A549 (cell line): ENCODE results near the gene PRKCZ.

Experiments used
- EHMT2 ChIP-seq: fragments of 200-600 bp; sonication (generic); IDR thresholded peaks from 2 replicates; pipeline ENCODE4 v1.6.1; 2016; ENCODE audit warnings: antibody characterized with exemption, low read depth, mild to moderate bottlenecking, moderate library complexity
- PHF8 ChIP-seq: fragments of 200-600 bp; sonication (generic); IDR thresholded peaks from 2 replicates; pipeline ENCODE4 v1.6.1; 2016; ENCODE audit warnings: low read depth, mild to moderate bottlenecking, antibody characterized with exemption, moderate library complexity, borderline replicate concordance
- RCOR1 ChIP-seq: fragments of 150-350 bp; IDR thresholded peaks from 2 replicates; pipeline ENCODE4 v1.6.1; 2014; ENCODE audit warnings: antibody characterized with exemption, low read length, low read depth
- RFX5 ChIP-seq: fragments of 450-650 bp; IDR thresholded peaks from 2 replicates; pipeline ENCODE4 v1.7.1; 2014; ENCODE audit warnings: antibody characterized with exemption, mild to moderate bottlenecking, moderate library complexity
- TF ChIP-seq, protein P1 (sequence below): fragments of >200 bp; sonication (Bioruptor Twin); formaldehyde crosslinking; IDR thresholded peaks from 3 replicates; pipeline ENCODE4 v1.5.1; 2016
- TF ChIP-seq, protein P2 (sequence below): fragments of 200-600 bp; sonication (generic); IDR thresholded peaks from 2 replicates; pipeline ENCODE4 v1.6.1; 2016; ENCODE audit warnings: antibody characterized with exemption, mild to moderate bottlenecking, moderate library complexity

DNA sequence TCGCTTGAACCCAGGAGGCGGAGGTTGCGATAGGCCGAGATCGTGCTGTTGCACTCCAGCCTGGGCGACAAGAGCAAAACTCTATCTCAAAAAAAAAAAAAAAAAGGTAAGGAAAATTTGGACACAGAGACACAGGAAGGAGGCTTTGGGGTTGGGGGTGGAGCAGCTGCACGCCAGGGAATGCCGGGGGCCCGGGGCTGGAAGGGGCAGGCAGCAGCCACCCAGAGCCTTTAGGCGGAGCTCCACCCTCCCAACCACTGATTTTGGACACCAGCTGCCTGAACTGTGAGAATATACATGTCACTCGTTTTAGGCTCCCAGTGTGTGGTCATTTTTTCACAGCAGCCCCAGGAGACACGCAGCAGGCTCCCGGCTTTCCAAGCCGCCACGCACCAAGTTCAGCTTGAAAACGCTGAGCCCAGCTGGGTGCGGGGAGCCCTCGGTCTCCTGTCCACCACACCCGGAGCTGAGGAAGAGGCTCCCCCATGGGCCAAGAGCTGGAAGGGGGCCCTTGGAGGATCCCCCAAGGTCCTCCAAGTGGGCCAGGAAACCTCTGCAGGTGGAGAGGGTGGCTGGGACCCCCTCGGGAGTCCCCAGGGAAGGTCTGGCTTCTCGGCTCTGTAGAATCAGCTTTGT, 150.2 kb downstream of the PRKCZ start:
- TF ChIP-seq, protein P1, sequence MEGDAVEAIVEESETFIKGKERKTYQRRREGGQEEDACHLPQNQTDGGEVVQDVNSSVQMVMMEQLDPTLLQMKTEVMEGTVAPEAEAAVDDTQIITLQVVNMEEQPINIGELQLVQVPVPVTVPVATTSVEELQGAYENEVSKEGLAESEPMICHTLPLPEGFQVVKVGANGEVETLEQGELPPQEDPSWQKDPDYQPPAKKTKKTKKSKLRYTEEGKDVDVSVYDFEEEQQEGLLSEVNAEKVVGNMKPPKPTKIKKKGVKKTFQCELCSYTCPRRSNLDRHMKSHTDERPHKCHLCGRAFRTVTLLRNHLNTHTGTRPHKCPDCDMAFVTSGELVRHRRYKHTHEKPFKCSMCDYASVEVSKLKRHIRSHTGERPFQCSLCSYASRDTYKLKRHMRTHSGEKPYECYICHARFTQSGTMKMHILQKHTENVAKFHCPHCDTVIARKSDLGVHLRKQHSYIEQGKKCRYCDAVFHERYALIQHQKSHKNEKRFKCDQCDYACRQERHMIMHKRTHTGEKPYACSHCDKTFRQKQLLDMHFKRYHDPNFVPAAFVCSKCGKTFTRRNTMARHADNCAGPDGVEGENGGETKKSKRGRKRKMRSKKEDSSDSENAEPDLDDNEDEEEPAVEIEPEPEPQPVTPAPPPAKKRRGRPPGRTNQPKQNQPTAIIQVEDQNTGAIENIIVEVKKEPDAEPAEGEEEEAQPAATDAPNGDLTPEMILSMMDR, result no peak
- TF ChIP-seq EHMT2, result no peak
- no peak for TF ChIP-seq RCOR1
- TF ChIP-seq PHF8, result no peak
- TF ChIP-seq, protein P2, sequence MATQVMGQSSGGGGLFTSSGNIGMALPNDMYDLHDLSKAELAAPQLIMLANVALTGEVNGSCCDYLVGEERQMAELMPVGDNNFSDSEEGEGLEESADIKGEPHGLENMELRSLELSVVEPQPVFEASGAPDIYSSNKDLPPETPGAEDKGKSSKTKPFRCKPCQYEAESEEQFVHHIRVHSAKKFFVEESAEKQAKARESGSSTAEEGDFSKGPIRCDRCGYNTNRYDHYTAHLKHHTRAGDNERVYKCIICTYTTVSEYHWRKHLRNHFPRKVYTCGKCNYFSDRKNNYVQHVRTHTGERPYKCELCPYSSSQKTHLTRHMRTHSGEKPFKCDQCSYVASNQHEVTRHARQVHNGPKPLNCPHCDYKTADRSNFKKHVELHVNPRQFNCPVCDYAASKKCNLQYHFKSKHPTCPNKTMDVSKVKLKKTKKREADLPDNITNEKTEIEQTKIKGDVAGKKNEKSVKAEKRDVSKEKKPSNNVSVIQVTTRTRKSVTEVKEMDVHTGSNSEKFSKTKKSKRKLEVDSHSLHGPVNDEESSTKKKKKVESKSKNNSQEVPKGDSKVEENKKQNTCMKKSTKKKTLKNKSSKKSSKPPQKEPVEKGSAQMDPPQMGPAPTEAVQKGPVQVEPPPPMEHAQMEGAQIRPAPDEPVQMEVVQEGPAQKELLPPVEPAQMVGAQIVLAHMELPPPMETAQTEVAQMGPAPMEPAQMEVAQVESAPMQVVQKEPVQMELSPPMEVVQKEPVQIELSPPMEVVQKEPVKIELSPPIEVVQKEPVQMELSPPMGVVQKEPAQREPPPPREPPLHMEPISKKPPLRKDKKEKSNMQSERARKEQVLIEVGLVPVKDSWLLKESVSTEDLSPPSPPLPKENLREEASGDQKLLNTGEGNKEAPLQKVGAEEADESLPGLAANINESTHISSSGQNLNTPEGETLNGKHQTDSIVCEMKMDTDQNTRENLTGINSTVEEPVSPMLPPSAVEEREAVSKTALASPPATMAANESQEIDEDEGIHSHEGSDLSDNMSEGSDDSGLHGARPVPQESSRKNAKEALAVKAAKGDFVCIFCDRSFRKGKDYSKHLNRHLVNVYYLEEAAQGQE, result no peak
- no peak for TF ChIP-seq RFX5
